CD4-positive, alpha-beta T cell (primary cell): ENCODE measurements around the gene GRIA4. TPM values are rescaled to one million over a fixed set of nuclear protein-coding genes. Genes with fewer than 3 reads are reported as not detected.

ENCODE experiments used
- ATAC-seq: fragments of 200-7000 bp; cut with Tn5 transposase; one replicate; pipeline ENCODE4 v1.10.0; 2022; ENCODE audit warnings: mild to moderate bottlenecking; ENCODE audit not compliant: poor library complexity
- CTCF ChIA-PET: fragments of 350-600 bp; sonication (Branson Sonifier 250); formaldehyde crosslinking; loops from one replicate; lab custom pipeline; 2021; ENCODE audit warnings: antibody characterized with exemption, inconsistent platforms; lab: Charles Lee
- POLR2A ChIA-PET: fragments of 350-600 bp; sonication (Branson Sonifier 250); formaldehyde crosslinking; loops from one replicate; lab custom pipeline; 2021; ENCODE audit warnings: antibody characterized with exemption, inconsistent platforms; lab: Charles Lee
- DNase-seq, 14 experiments: peaks; one replicate each; pipeline ENCODE4 v3.0.0-alpha.2; 2013 to 2020; ENCODE audit warnings: mixed read lengths in 2 of 14
- H3K27ac ChIP-seq, 2 donors: one replicate each; pipeline versions ENCODE4 v1.5.1 to v1.7.0; 2013; ENCODE audit warnings: low read length in 2 of 2, low read depth in 1 of 2, mild to moderate bottlenecking in 1 of 2
- H3K27me3 ChIP-seq, 2 experiments: 1 replicate in 1 of 2; 2 replicates in 1 of 2; pipeline versions ENCODE4 v1.6.1 to v1.7.0; 2013; ENCODE audit warnings: low read length in 2 of 2, control low read depth in 1 of 2, mild to moderate bottlenecking in 1 of 2, moderate library complexity in 1 of 2; ENCODE audit not compliant: insufficient read depth in 2 of 2, control insufficient read depth in 1 of 2
- H3K36me3 ChIP-seq: one replicate; pipeline ENCODE4 v1.6.1; 2013; ENCODE audit warnings: low read length, control low read depth; ENCODE audit not compliant: insufficient read depth
- H3K4me1 ChIP-seq: one replicate; pipeline ENCODE4 v1.6.1; 2013; ENCODE audit warnings: low read length, control low read depth; ENCODE audit not compliant: insufficient read depth
- H3K4me3 ChIP-seq: one replicate; pipeline ENCODE4 v1.5.1; 2013; ENCODE audit warnings: mild to moderate bottlenecking, low read length, moderate library complexity
- H3K9me3 ChIP-seq, 2 experiments: 1 replicate in 1 of 2; 2 replicates in 1 of 2; pipeline versions ENCODE4 v1.6.1 to v1.7.0; 2013; ENCODE audit warnings: low read length in 2 of 2, mild to moderate bottlenecking in 2 of 2, control low read depth in 1 of 2, moderate library complexity in 1 of 2; ENCODE audit not compliant: control insufficient read depth in 1 of 2, insufficient read depth in 1 of 2
- H3K27ac Mint-ChIP-seq: one replicate; pipeline ENCODE4 v1.8.0; 2020; ENCODE audit warnings: mixed read lengths
- H3K27me3 Mint-ChIP-seq: one replicate; pipeline ENCODE4 v1.8.0; 2021; ENCODE audit warnings: mixed read lengths
- H3K36me3 Mint-ChIP-seq: one replicate; pipeline ENCODE4 v1.8.0; 2021; ENCODE audit warnings: low read depth, mixed read lengths
- H3K4me1 Mint-ChIP-seq: one replicate; pipeline ENCODE4 v1.8.0; 2021; ENCODE audit warnings: low read depth, mixed read lengths
- H3K4me3 Mint-ChIP-seq: one replicate; pipeline ENCODE4 v1.8.0; 2020; ENCODE audit warnings: mild to moderate bottlenecking, mixed read lengths
- H3K9me3 Mint-ChIP-seq: one replicate; pipeline ENCODE4 v1.8.0; 2020; ENCODE audit warnings: mixed read lengths
- intact Hi-C, 2 experiments: fragments of 100-400 bp; cut with DNase I in 1 of 2; cut with micrococcal nuclease in 1 of 2; formaldehyde crosslinking; loops; one replicate each; pipeline versions ENCODE4 v1.15.1 to v1.9.0; 2023 to 2025; cut with DNase I, micrococcal nuclease
- total RNA-seq, 174 experiments: library from RNA in 2 of 174; stranded (reverse) in 2 of 174; gene quantifications; one replicate each; pipeline ENCODE4 v1.2.3 and lab custom pipeline; 2021 to 2026
- TF ChIP-seq, protein P1 (sequence below): fragments of 200-600 bp; IDR thresholded peaks from one replicate; pipeline ENCODE4 v1.8.0; 2022; ENCODE audit warnings: antibody characterized with exemption, mild to moderate bottlenecking

The GRIA4 gene
- total RNA-seq, 2 experiments from 2014 or later = not detected

- Mint-ChIP-seq H3K4me1 (no peaks in the 10 kb centered on the region), H3K27me3 (peaks cover 8% of the 10 kb centered on the region), H3K9me3 (no peaks in the 10 kb centered on the region), H3K27ac (no peak overlapping the region), H3K36me3 (no peaks in the 10 kb centered on the region), H3K4me3 (no peak overlapping the region)
- H3K4me1 ChIP-seq = no peaks in the 10 kb centered on the region
- ChIA-PET POLR2A (no interaction called here), CTCF (no interaction called here)
- DNase-seq = no peak
- intact Hi-C loops = no loop called here
- TF ChIP-seq, protein P1, sequence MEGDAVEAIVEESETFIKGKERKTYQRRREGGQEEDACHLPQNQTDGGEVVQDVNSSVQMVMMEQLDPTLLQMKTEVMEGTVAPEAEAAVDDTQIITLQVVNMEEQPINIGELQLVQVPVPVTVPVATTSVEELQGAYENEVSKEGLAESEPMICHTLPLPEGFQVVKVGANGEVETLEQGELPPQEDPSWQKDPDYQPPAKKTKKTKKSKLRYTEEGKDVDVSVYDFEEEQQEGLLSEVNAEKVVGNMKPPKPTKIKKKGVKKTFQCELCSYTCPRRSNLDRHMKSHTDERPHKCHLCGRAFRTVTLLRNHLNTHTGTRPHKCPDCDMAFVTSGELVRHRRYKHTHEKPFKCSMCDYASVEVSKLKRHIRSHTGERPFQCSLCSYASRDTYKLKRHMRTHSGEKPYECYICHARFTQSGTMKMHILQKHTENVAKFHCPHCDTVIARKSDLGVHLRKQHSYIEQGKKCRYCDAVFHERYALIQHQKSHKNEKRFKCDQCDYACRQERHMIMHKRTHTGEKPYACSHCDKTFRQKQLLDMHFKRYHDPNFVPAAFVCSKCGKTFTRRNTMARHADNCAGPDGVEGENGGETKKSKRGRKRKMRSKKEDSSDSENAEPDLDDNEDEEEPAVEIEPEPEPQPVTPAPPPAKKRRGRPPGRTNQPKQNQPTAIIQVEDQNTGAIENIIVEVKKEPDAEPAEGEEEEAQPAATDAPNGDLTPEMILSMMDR = no peak
- no peak overlapping the region for H3K27ac ChIP-seq
- H3K27me3 ChIP-seq = no peaks in the 10 kb centered on the region
- no peak overlapping the region for H3K4me3 ChIP-seq
- H3K9me3 ChIP-seq = no peaks in the 10 kb centered on the region
- no peaks in the 10 kb centered on the region for H3K36me3 ChIP-seq
- ATAC-seq = no peak
Observed at GRCh38 chr11:105834461-105834860, 224.6 kb downstream of the GRIA4 start.

GRCh38 chr11:105838668-105839384, 229.0 kb downstream of the GRIA4 start:
- POLR2A ChIA-PET = interaction anchor here (1.4 kb wide), 1 partner anchor 9 kb away, joined by 4 read pairs; no protein-coding TSS in a partner anchor
- Mint-ChIP-seq H3K36me3 (no peaks in the 10 kb centered on the region), H3K9me3 (no peaks in the 10 kb centered on the region), H3K4me3 (no peak overlapping the region), H3K27ac (no peak overlapping the region), H3K4me1 (no peaks in the 10 kb centered on the region), H3K27me3 (peaks cover 8% of the 10 kb centered on the region)
- Histone ChIP-seq H3K27me3 (no peaks in the 10 kb centered on the region), H3K9me3 (no peaks in the 10 kb centered on the region), H3K4me3 (no peak overlapping the region), H3K36me3 (no peaks in the 10 kb centered on the region), H3K27ac (no peak overlapping the region), H3K4me1 (no peaks in the 10 kb centered on the region)
- ATAC-seq = no peak
- DNase-seq = no peak
- TF ChIP-seq, protein P1 = no peak
- CTCF ChIA-PET = no interaction called here
- intact Hi-C loops = no loop called here

GRCh38 chr11:105840391-105840790, 230.5 kb downstream of the GRIA4 start:
- no peaks in the 10 kb centered on the region for H3K4me1 ChIP-seq
- Mint-ChIP-seq H3K4me3 (no peak overlapping the region), H3K4me1 (no peaks in the 10 kb centered on the region), H3K36me3 (no peaks in the 10 kb centered on the region), H3K27me3 (peaks cover 8% of the 10 kb centered on the region), H3K27ac (no peak overlapping the region), H3K9me3 (no peaks in the 10 kb centered on the region)
- no peak for ATAC-seq
- H3K9me3 ChIP-seq = no peaks in the 10 kb centered on the region
- intact Hi-C loops = no loop called here
- no peak overlapping the region for H3K4me3 ChIP-seq
- ChIA-PET CTCF (no interaction called here), POLR2A (no interaction called here)
- no peak for DNase-seq
- no peaks in the 10 kb centered on the region for H3K36me3 ChIP-seq
- H3K27me3 ChIP-seq = no peaks in the 10 kb centered on the region
- H3K27ac ChIP-seq = no peak overlapping the region
- TF ChIP-seq, protein P1 = no peak
